Activated T-helper 1 cell treated with anti-CD3 and anti-CD28 coated beads, Interleukin-12 subunit alpha, Interleukin-12 subunit beta, Interleukin-2, Interleukin-4 antibody, amounts not matched to agents 30 ng/mL and 10 ng/mL and 1 ng/mL, durations not matched to agents 14 hours and 24 hours and 36 hours (primary cell): ENCODE data around the gene NSUN5. TPM values are rescaled to one million over a fixed set of nuclear protein-coding genes. Genes with fewer than 3 reads are reported as not detected.
A peak's percentile ranks its signal among the peaks of the same experiment; 100 is the strongest.
"Not testable (repeated sequence)": the region's sequence is repeated elsewhere in the genome, so short reads cannot be mapped to it uniquely, and the experiment has no call there.

Experiments
- DNase-seq: peaks from one replicate; pipeline ENCODE4 v3.0.0; 2021; ENCODE audit warnings: low spot score
- H3K27ac Mint-ChIP-seq: one replicate; pipeline ENCODE4 v1.8.0; 2021; ENCODE audit warnings: mild to moderate bottlenecking, mixed read lengths
- H3K27me3 Mint-ChIP-seq: one replicate; pipeline ENCODE4 v1.8.0; 2022; ENCODE audit warnings: mild to moderate bottlenecking, moderate library complexity, mixed read lengths; ENCODE audit not compliant: insufficient read depth
- H3K36me3 Mint-ChIP-seq: one replicate; pipeline ENCODE4 v1.8.0; 2021; ENCODE audit warnings: low read depth, mixed read lengths
- H3K4me1 Mint-ChIP-seq: one replicate; pipeline ENCODE4 v1.8.0; 2021; ENCODE audit warnings: low read depth, mixed read lengths
- H3K4me3 Mint-ChIP-seq: one replicate; pipeline ENCODE4 v1.8.0; 2021; ENCODE audit warnings: mild to moderate bottlenecking, moderate library complexity, mixed read lengths
- H3K9me3 Mint-ChIP-seq: one replicate; pipeline ENCODE4 v1.8.0; 2021; ENCODE audit warnings: mixed read lengths
- intact Hi-C: fragments of 100-400 bp; cut with micrococcal nuclease; formaldehyde crosslinking; loops from one replicate; pipeline ENCODE4 v1.15.1; 2024
- total RNA-seq: library from RNA; stranded (reverse); gene quantifications from 2 replicates; pipeline ENCODE4 v1.2.3, GENCODE V29; 2022

The NSUN5 gene
- total RNA-seq, 1 donor from 2014 or later, result 70.3 TPM

GRCh38 chr7:73342645-73343044 lies 34.0 kb upstream of the NSUN5 start:
- Mint-ChIP-seq H3K27me3 (peaks cover 5% of the 10 kb centered on the region), H3K4me1 (no peaks in the 10 kb centered on the region), H3K27ac (no peak overlapping the region), H3K4me3 (no peak overlapping the region), H3K36me3 (no peaks in the 10 kb centered on the region), H3K9me3 (no peaks in the 10 kb centered on the region)
- no peak for DNase-seq
- intact Hi-C loops, result no loop called here

GRCh38 chr7:73341877-73342276 lies 33.3 kb upstream of the NSUN5 start:
- H3K36me3 Mint-ChIP-seq, result no peaks in the 10 kb centered on the region
- no peaks in the 10 kb centered on the region for H3K4me1 Mint-ChIP-seq
- no peak for DNase-seq
- peaks cover 5% of the 10 kb centered on the region for H3K27me3 Mint-ChIP-seq
- no peak overlapping the region for H3K27ac Mint-ChIP-seq
- no peak overlapping the region for H3K4me3 Mint-ChIP-seq
- intact Hi-C loops, result no loop called here
- no peaks in the 10 kb centered on the region for H3K9me3 Mint-ChIP-seq

GRCh38 chr7:73340514-73340913 lies 31.9 kb upstream of the NSUN5 start:
- Mint-ChIP-seq H3K9me3 (no peaks in the 10 kb centered on the region), H3K27ac (no peak overlapping the region)

GRCh38 chr7:73338321-73338720 lies 29.7 kb upstream of the NSUN5 start:
- no peak overlapping the region for H3K4me3 Mint-ChIP-seq
- no peak for DNase-seq
- no peaks in the 10 kb centered on the region for H3K36me3 Mint-ChIP-seq
- H3K27me3 Mint-ChIP-seq, result peaks cover 6% of the 10 kb centered on the region
- intact Hi-C loops, result no loop called here
- no peaks in the 10 kb centered on the region for H3K9me3 Mint-ChIP-seq
- H3K4me1 Mint-ChIP-seq, result no peaks in the 10 kb centered on the region
- no peak overlapping the region for H3K27ac Mint-ChIP-seq

More at GRCh38 chr7:73340514-73340913, 31.9 kb upstream of the NSUN5 start:
- intact Hi-C loops, result no loop called here
- H3K27me3 Mint-ChIP-seq, result peaks cover 6% of the 10 kb centered on the region
- H3K4me3 Mint-ChIP-seq, result no peak overlapping the region
- DNase-seq, result no peak
- H3K36me3 Mint-ChIP-seq, result no peaks in the 10 kb centered on the region
- H3K4me1 Mint-ChIP-seq, result no peaks in the 10 kb centered on the region

GRCh38 chr7:73332447-73332846 lies 23.8 kb upstream of the NSUN5 start:
- H3K4me3 Mint-ChIP-seq, result no peak overlapping the region
- no peaks in the 10 kb centered on the region for H3K36me3 Mint-ChIP-seq
- H3K9me3 Mint-ChIP-seq, result no peaks in the 10 kb centered on the region
- H3K27me3 Mint-ChIP-seq, result peaks cover 7% of the 10 kb centered on the region
- DNase-seq, result no peak
- intact Hi-C loops, result no loop called here
- H3K4me1 Mint-ChIP-seq, result no peaks in the 10 kb centered on the region
- H3K27ac Mint-ChIP-seq, result no peak overlapping the region

- no peak for DNase-seq
- Mint-ChIP-seq H3K4me3 (no peak overlapping the region), H3K4me1 (no peaks in the 10 kb centered on the region), H3K36me3 (no peaks in the 10 kb centered on the region), H3K27me3 (peaks cover 5% of the 10 kb centered on the region), H3K9me3 (no peaks in the 10 kb centered on the region), H3K27ac (no peak overlapping the region)
- intact Hi-C loops, result no loop called here
Observed at GRCh38 chr7:73330772-73331171, 22.1 kb upstream of the NSUN5 start.

- DNase-seq, result no peak
- intact Hi-C loops, result no loop called here
- Mint-ChIP-seq H3K9me3 (no peaks in the 10 kb centered on the region), H3K4me1 (no peaks in the 10 kb centered on the region), H3K27me3 (peaks cover 5% of the 10 kb centered on the region), H3K4me3 (no peak overlapping the region), H3K27ac (no peak overlapping the region), H3K36me3 (no peaks in the 10 kb centered on the region)
Observed at GRCh38 chr7:73329861-73330581, 21.4 kb upstream of the NSUN5 start.

GRCh38 chr7:73328696-73329095 lies 20.1 kb upstream of the NSUN5 start:
- no peak overlapping the region for H3K27ac Mint-ChIP-seq
- no peaks in the 10 kb centered on the region for H3K9me3 Mint-ChIP-seq
- peaks cover 5% of the 10 kb centered on the region for H3K4me1 Mint-ChIP-seq
- H3K36me3 Mint-ChIP-seq, result no peaks in the 10 kb centered on the region
- H3K4me3 Mint-ChIP-seq, result no peak overlapping the region
- DNase-seq, result no peak
- intact Hi-C loops, result no loop called here
- peaks cover 5% of the 10 kb centered on the region for H3K27me3 Mint-ChIP-seq

GRCh38 chr7:73327922-73328321 lies 19.3 kb upstream of the NSUN5 start, which contains the start of the genes FKBP6 and TRIM50:
TSS of gene FKBP6 (plus strand) at chr7:73328161. CDS start at chr7:73328429, 268 bp downstream.
TSS of gene TRIM50 (minus strand) at chr7:73328082. CDS start at chr7:73324787, 3,295 bp downstream.
- H3K9me3 Mint-ChIP-seq, H3K27me3 Mint-ChIP-seq, H3K27ac Mint-ChIP-seq, H3K4me1 Mint-ChIP-seq, intact Hi-C loops, H3K4me3 Mint-ChIP-seq, H3K36me3 Mint-ChIP-seq, DNase-seq: not testable (repeated sequence)

- H3K4me1 Mint-ChIP-seq, intact Hi-C loops, H3K27me3 Mint-ChIP-seq, H3K4me3 Mint-ChIP-seq, H3K9me3 Mint-ChIP-seq, H3K27ac Mint-ChIP-seq, DNase-seq, H3K36me3 Mint-ChIP-seq: not testable (repeated sequence)
Observed at GRCh38 chr7:73327449-73327848, 18.8 kb upstream of the NSUN5 start.

- H3K27me3 Mint-ChIP-seq, intact Hi-C loops, H3K4me3 Mint-ChIP-seq, H3K36me3 Mint-ChIP-seq, DNase-seq, H3K9me3 Mint-ChIP-seq, H3K4me1 Mint-ChIP-seq, H3K27ac Mint-ChIP-seq: not testable (repeated sequence)
Observed at GRCh38 chr7:73325424-73325823, 16.8 kb upstream of the NSUN5 start.

GRCh38 chr7:73324081-73324845 lies 15.6 kb upstream of the NSUN5 start:
- not testable (repeated sequence) for H3K4me1 Mint-ChIP-seq, H3K27me3 Mint-ChIP-seq, H3K36me3 Mint-ChIP-seq, H3K27ac Mint-ChIP-seq, H3K9me3 Mint-ChIP-seq
- intact Hi-C loops, result loop anchor here (1.0 to 5.0 kb wide), 2 partner anchors 128 to 403 kb away; no protein-coding TSS in a partner anchor
- DNase-seq, result peak; percentile 16
- peak overlapping the region; percentile 68 for H3K4me3 Mint-ChIP-seq

GRCh38 chr7:73323434-73324080 lies 14.9 kb upstream of the NSUN5 start:
- H3K36me3 Mint-ChIP-seq, H3K27ac Mint-ChIP-seq, H3K27me3 Mint-ChIP-seq, DNase-seq, H3K4me1 Mint-ChIP-seq, H3K9me3 Mint-ChIP-seq: not testable (repeated sequence)
- peak overlapping the region; percentile 68 for H3K4me3 Mint-ChIP-seq
- intact Hi-C loops, result loop anchor here (1.0 to 5.0 kb wide), 2 partner anchors 129 to 404 kb away; no protein-coding TSS in a partner anchor
